Measurements from ENCODE around the gene ANKRD13D.

Gene ANKRD13D

GRCh38 chr11:67289226-67289650 lies at the start of gene ANKRD13D:
Gene ANKRD13D, plus strand, starts transcription at chr11:67289303. Its CDS starts 158 bp downstream, at chr11:67289461.
- DNase-seq = no peak

GRCh38 chr11:67239783-67240575 lies 49.1 kb upstream of the ANKRD13D start:
- DNase-seq = peak; percentile 98

- DNase-seq = peak; percentile 15
Observed at GRCh38 chr11:67240576-67241389, 48.3 kb upstream of the ANKRD13D start.

- DNase-seq = no peak
Observed at GRCh38 chr11:67242548-67242947, 46.6 kb upstream of the ANKRD13D start.

- DNase-seq = no peak
Observed at GRCh38 chr11:67243051-67243450, 46.1 kb upstream of the ANKRD13D start.

GRCh38 chr11:67245046-67245445 lies 44.1 kb upstream of the ANKRD13D start:
- DNase-seq = no peak

- DNase-seq = no peak
Observed at GRCh38 chr11:67247946-67248550, 41.1 kb upstream of the ANKRD13D start.

- DNase-seq = no peak
Observed at GRCh38 chr11:67248653-67249052, 40.5 kb upstream of the ANKRD13D start.

GRCh38 chr11:67250059-67251043 lies 38.8 kb upstream of the ANKRD13D start:
- no peak for DNase-seq

GRCh38 chr11:67251841-67252240 lies 37.3 kb upstream of the ANKRD13D start:
- DNase-seq = no peak

GRCh38 chr11:67252831-67253239 lies 36.3 kb upstream of the ANKRD13D start:
- DNase-seq = no peak

- no peak for DNase-seq
Observed at GRCh38 chr11:67253872-67254624, 35.1 kb upstream of the ANKRD13D start.

- no peak for DNase-seq
Observed at GRCh38 chr11:67254798-67255197, 34.3 kb upstream of the ANKRD13D start.

GRCh38 chr11:67255353-67255752 lies 33.8 kb upstream of the ANKRD13D start:
- no peak for DNase-seq

GRCh38 chr11:67255864-67256263 lies 33.2 kb upstream of the ANKRD13D start:
- no peak for DNase-seq

GRCh38 chr11:67256477-67257135 lies 32.5 kb upstream of the ANKRD13D start:
- DNase-seq = no peak

- DNase-seq = no peak
Observed at GRCh38 chr11:67260406-67260805, 28.7 kb upstream of the ANKRD13D start.

- DNase-seq = peak; percentile 36
Observed at GRCh38 chr11:67260885-67261639, 28.0 kb upstream of the ANKRD13D start.

- no peak for DNase-seq
Observed at GRCh38 chr11:67261640-67261945, 27.5 kb upstream of the ANKRD13D start.

GRCh38 chr11:67261946-67262681 lies 27.0 kb upstream of the ANKRD13D start:
- no peak for DNase-seq

All from NCI-H1105 (cell line).